K562 (cell line): ENCODE results near the gene BSCL2. TPM values are rescaled to one million over a fixed set of nuclear protein-coding genes. Genes with fewer than 3 reads are reported as not detected.

Source experiments
- ARID4B ChIP-seq: sonication (generic); formaldehyde crosslinking; IDR thresholded peaks from 2 replicates; pipeline ENCODE4 v1.8.0; 2022; ENCODE audit warnings: mild to moderate bottlenecking, missing genetic modification reagents
- BRF2 ChIP-seq: IDR thresholded peaks from 3 replicates; pipeline ENCODE4 v1.6.1; 2011; ENCODE audit warnings: borderline replicate concordance, mild to moderate bottlenecking; ENCODE audit not compliant: insufficient read length, insufficient read depth
- CREBBP ChIP-seq: IDR thresholded peaks from one replicate; pipeline ENCODE4 v1.6.1; 2012; ENCODE audit warnings: low read depth, mild to moderate bottlenecking, control low read depth, inconsistent platforms, low read length
- HINFP ChIP-seq: fragments of 450-650 bp; conservative IDR thresholded peaks from 2 replicates; pipeline ENCODE4 v1.6.1; 2016; ENCODE audit warnings: missing genetic modification characterization, low read depth, mild to moderate bottlenecking, control low read depth, missing compliant biosample characterization
- NFATC3 ChIP-seq: fragments of 450-650 bp; IDR thresholded peaks from 2 replicates; pipeline ENCODE4 v1.6.1; 2017; ENCODE audit warnings: mild to moderate bottlenecking
- RBM39 ChIP-seq: fragments of 200-400 bp; formaldehyde crosslinking; optimal IDR thresholded peaks from 2 replicates; pipeline ENCODE3; 2018; ENCODE audit warnings: low read depth, low read length
- TAF15 ChIP-seq: fragments of 200-400 bp; formaldehyde crosslinking; IDR thresholded peaks from 2 replicates; pipeline ENCODE4 v1.6.1; 2017; ENCODE audit warnings: mild to moderate bottlenecking, low read depth, low read length, moderate library complexity
- ZBTB40 ChIP-seq, 2 experiments: fragments of 450-650 bp in 1 of 2; sonication (generic) in 1 of 2; formaldehyde crosslinking in 1 of 2; IDR thresholded peaks; 2 replicates each; pipeline versions ENCODE4 v1.7.1 to v1.9.0; 2016 to 2022; ENCODE audit warnings: inconsistent platforms in 1 of 2, mild to moderate bottlenecking in 1 of 2, missing genetic modification reagents in 1 of 2
- ZNF165 ChIP-seq: fragments of 250-450 bp; sonication (Bioruptor Pico); IDR thresholded peaks from 2 replicates; pipeline ENCODE4 v1.4.0; 2020; ENCODE audit warnings: borderline replicate concordance
- polyA plus RNA-seq, 8 experiments: library from polyadenylated mRNA; depleted of rRNA in 4 of 8; stranded (reverse) in 5 of 8; unstranded in 3 of 8; fragments of >200 nt; fragmentation: Nextera tagmentation in 2 of 8; fragmentation: Illumina TruSeq in 1 of 8; extraction: Ambion mirVana in 2 of 8; extraction: Trizol in 1 of 8; gene quantifications; 2 replicates each; pipeline versions ENCODE4 v1.2.1 to v1.2.3, GENCODE V29; 2011 to 2014; ENCODE audit warnings: inconsistent platforms in 1 of 8, missing spikeins in 1 of 8
- total RNA-seq, 7 experiments: library from RNA; depleted of rRNA in 6 of 7; stranded (reverse); fragments of >200 nt in 6 of 7; fragmentation: Illumina TruSeq in 2 of 7; extraction: Trizol in 2 of 7; gene quantifications; 2 replicates each; pipeline versions ENCODE4 v1.2.1 to v1.2.3, GENCODE V29; 2011 to 2021; ENCODE audit warnings: low replicate concordance in 1 of 7

The BSCL2 gene
- total and polyA plus RNA-seq, 9 of the 15 experiments (the other 6 are each of a cell fraction or from before 2014, with no cell fraction given): 18.9 to 51.7 (median 35.2) TPM

GRCh38 chr11:62665599-62666258 is 41.5 kb downstream of the BSCL2 start (continued):
- TF ChIP-seq ZBTB40 (IDR thresholded peaks at IDR 0.05) (no peak), ZBTB40 (CRISPR knock-in tag; IDR thresholded peaks at IDR 0.05) (no peak), TAF15 (no peak), RBM39 (peak; percentile 96), HINFP (peak; percentile 52; the same call in 1 of the 2 replicates), NFATC3 (0 out of 2 replicates have a peak, but pooled peaks have one; percentile 53), CREBBP (no peak), BRF2 (no peak), ZNF165 (CRISPR knock-in tag) (peak; percentile 73; the same call in 1 of the 2 replicates), ARID4B (0 out of 2 replicates have a peak, but pooled peaks have one; percentile 24)
